ENCODE data around the gene TUBGCP5.

DNA sequence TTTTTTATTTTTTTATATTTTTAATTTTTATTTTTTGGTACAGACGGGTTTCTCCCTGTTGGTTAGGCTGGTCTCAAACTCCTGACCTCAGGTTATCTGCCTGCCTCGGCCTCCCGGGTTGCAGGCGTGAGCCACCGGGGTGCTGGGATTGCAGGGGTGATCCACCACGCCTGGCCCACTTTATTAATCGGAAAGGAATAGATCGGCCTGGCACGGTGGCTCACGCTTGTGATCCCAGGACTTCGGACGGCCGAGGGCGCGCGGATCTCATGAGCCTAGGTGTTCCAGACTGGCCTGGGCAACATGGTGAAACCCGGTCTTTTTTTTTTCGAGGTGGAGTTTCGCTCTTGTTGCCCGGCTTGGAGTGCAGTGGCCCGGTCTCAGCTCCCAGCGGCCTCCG lies 26.5 kb upstream of the TUBGCP5 start:
- TF ChIP-seq, protein P1, sequence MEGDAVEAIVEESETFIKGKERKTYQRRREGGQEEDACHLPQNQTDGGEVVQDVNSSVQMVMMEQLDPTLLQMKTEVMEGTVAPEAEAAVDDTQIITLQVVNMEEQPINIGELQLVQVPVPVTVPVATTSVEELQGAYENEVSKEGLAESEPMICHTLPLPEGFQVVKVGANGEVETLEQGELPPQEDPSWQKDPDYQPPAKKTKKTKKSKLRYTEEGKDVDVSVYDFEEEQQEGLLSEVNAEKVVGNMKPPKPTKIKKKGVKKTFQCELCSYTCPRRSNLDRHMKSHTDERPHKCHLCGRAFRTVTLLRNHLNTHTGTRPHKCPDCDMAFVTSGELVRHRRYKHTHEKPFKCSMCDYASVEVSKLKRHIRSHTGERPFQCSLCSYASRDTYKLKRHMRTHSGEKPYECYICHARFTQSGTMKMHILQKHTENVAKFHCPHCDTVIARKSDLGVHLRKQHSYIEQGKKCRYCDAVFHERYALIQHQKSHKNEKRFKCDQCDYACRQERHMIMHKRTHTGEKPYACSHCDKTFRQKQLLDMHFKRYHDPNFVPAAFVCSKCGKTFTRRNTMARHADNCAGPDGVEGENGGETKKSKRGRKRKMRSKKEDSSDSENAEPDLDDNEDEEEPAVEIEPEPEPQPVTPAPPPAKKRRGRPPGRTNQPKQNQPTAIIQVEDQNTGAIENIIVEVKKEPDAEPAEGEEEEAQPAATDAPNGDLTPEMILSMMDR (IDR thresholded peaks at IDR 0.05) = no peak
- TF ChIP-seq EZH2 (IDR thresholded peaks at IDR 0.05) (no peak), EZH2phosphoT487 (IDR thresholded peaks at IDR 0.05) (no peak)
